Upper lobe of left lung (tissue), 4 donors: ENCODE measurements around the gene TNFRSF14.

Source experiments
- EP300 ChIP-seq, 4 donors: sonication (generic); formaldehyde crosslinking; IDR thresholded peaks; one replicate each; pipeline ENCODE4 v1.5.1; 2017; ENCODE audit warnings: antibody characterized with exemption in 4 of 4, control low read depth in 2 of 4
- POLR2A ChIP-seq, 4 donors: fragments of 450-650 bp; IDR thresholded peaks; one replicate each; pipeline ENCODE4 v1.5.1; 2016 to 2017; ENCODE audit warnings: antibody characterized with exemption in 4 of 4, mild to moderate bottlenecking in 2 of 4
- POLR2AphosphoS5 ChIP-seq, 2 donors: sonication (generic); formaldehyde crosslinking; IDR thresholded peaks; one replicate each; pipeline ENCODE4 v1.5.1; 2017; ENCODE audit warnings: antibody characterized with exemption in 2 of 2
- TF ChIP-seq, protein P1 (sequence below), 6 experiments: fragments of 450-650 bp in 4 of 6; fragments of 200-600 bp in 2 of 6; sonication (generic) in 2 of 6; IDR thresholded peaks; one replicate each; pipeline ENCODE4 v1.5.1; 2016 to 2019; ENCODE audit warnings: antibody characterized with exemption in 6 of 6

DNA sequence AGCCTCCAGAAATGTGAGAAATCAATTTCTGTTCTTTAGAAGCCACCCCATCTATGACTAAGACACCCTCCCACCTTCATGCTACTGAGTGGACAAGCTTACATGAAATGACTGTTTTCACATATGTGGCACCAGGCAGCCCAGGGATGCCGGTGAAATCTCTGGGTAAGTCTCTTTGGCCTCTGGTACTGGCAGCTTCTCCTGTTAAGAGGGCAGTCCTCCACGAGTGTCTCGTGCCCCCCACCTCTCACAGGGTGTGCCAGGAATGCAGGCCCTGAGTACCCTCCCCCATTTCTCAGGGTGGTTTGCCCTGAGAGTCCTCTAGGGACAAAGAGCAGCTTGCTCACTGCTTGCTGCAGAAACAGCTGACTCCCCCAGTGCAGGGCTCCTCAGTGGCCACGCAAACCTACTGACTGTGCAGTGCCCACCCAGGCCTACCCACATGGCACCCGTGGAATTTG lies 27.2 kb downstream of the TNFRSF14 start:
- TF ChIP-seq, protein P1, sequence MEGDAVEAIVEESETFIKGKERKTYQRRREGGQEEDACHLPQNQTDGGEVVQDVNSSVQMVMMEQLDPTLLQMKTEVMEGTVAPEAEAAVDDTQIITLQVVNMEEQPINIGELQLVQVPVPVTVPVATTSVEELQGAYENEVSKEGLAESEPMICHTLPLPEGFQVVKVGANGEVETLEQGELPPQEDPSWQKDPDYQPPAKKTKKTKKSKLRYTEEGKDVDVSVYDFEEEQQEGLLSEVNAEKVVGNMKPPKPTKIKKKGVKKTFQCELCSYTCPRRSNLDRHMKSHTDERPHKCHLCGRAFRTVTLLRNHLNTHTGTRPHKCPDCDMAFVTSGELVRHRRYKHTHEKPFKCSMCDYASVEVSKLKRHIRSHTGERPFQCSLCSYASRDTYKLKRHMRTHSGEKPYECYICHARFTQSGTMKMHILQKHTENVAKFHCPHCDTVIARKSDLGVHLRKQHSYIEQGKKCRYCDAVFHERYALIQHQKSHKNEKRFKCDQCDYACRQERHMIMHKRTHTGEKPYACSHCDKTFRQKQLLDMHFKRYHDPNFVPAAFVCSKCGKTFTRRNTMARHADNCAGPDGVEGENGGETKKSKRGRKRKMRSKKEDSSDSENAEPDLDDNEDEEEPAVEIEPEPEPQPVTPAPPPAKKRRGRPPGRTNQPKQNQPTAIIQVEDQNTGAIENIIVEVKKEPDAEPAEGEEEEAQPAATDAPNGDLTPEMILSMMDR (IDR thresholded peaks at IDR 0.05), result peak in 1 of 6 experiments; percentile 20
- TF ChIP-seq POLR2AphosphoS5 (IDR thresholded peaks at IDR 0.05) (no peak), POLR2A (IDR thresholded peaks at IDR 0.05) (no peak), EP300 (IDR thresholded peaks at IDR 0.05) (no peak)
